ENCODE data around the gene HS1BP3. TPM values are rescaled to one million over a fixed set of nuclear protein-coding genes. Genes with fewer than 3 reads are reported as not detected.

HS1BP3 gene
- total and polyA plus RNA-seq, 2 donors (not counting 3 experiments of a cell fraction or from before 2014, with no cell fraction given), result 27.4 to 33.1 TPM

DNA sequence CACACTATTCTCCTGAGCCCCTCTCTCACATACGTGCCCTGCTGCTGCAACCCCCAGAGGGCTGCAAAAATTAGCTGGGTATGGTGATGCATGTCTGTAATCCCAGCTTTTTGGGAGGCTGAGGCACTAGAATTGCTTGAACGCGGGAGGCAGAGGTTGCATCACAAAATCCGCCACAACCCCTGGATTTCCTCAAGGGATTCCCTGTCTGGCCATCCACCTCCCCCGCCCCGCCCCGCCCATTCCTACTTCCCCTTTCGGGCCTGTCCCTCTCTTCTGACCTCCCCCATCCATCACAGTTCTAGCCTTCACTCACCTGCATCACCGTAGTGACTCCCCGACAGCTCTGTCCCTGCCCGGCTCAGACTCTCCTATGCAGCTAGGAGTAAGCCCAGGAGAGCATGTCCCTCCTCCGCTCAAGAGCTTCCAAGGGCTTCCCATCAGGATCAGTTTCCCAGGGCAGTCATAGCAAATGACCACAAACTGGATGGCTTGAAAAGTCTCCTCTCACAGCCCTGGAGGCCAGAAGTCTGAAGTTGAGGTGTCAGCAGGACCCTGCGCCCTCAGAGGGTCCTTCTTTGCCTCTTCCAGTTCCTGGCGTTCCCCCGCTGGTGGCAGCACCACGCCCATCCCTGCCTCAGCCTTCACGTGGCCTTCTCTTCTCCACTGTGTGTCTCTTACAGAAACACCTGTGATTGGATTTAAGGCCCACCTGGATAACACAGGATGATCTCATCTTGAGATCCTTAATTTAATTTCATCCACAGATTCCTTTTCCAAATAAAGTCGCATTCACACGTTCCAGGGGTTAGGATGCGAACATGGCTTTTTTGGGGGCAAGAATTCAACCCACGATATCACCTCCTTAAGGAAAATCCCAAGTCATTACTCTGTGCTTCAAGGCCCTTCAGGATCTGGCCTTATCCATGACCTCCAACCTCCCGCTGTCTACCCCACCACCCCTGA, 58.5 kb downstream of the HS1BP3 start:
- FAIRE-seq (no peak), DNase-seq (ENCODE audit: low read depth, low spot score) (no peak)
- Histone ChIP-seq H3K4me1 (ENCODE audit: control insufficient read depth, extremely low read depth, insufficient read depth, low read length) (peaks cover 38% of the 10 kb centered on the region), H3K9ac (replicated peaks; ENCODE audit: extremely low read depth, insufficient read depth, low read length) (no peak overlapping the region), H2AFZ (ENCODE audit: low read depth, low read length) (no peak overlapping the region), H3K9me3 (replicated peaks; ENCODE audit: control insufficient read depth, insufficient read depth, low read length) (no peaks in the 10 kb centered on the region), H3K79me2 (ENCODE audit: control insufficient read depth, insufficient read depth, low read length) (no peaks in the 10 kb centered on the region), H3K36me3 (ENCODE audit: control insufficient read depth in 2 of 2, extremely low read depth in 1 of 2, insufficient read depth in 2 of 2, low read length in 2 of 2) (no peaks in the 10 kb centered on the region), H3K27ac (ENCODE audit: insufficient read depth, low read depth, low read length) (peak overlapping the region; percentile 67), H3K9me1 (replicated peaks; ENCODE audit: control insufficient read depth, extremely low read depth, insufficient read depth, low read length) (no peaks in the 10 kb centered on the region), H3K27me3 (ENCODE audit: control insufficient read depth in 2 of 2, insufficient read depth in 2 of 2, low read length in 2 of 2) (no peaks in the 10 kb centered on the region), H3K4me2 (ENCODE audit: insufficient read depth, low read length) (no peak overlapping the region), H4K20me1 (replicated peaks; ENCODE audit: control insufficient read depth, extremely low read depth, insufficient read depth, low read length) (no peaks in the 10 kb centered on the region), H3K4me3 (replicated peaks in 1 of 3; ENCODE audit: insufficient read depth in 1 of 3, low read depth in 1 of 3, low read length in 3 of 3) (no peak overlapping the region)
- no TSS peak for BruUV-seq (replicated peaks)
- intact Hi-C loops (cut with micrococcal nuclease), result no loop called here
- TF ChIP-seq GATA2 (IDR thresholded peaks at IDR 0.05; ENCODE audit: insufficient read depth, insufficient read length, low read depth, low read length), result no peak
- TF ChIP-seq, protein P1, sequence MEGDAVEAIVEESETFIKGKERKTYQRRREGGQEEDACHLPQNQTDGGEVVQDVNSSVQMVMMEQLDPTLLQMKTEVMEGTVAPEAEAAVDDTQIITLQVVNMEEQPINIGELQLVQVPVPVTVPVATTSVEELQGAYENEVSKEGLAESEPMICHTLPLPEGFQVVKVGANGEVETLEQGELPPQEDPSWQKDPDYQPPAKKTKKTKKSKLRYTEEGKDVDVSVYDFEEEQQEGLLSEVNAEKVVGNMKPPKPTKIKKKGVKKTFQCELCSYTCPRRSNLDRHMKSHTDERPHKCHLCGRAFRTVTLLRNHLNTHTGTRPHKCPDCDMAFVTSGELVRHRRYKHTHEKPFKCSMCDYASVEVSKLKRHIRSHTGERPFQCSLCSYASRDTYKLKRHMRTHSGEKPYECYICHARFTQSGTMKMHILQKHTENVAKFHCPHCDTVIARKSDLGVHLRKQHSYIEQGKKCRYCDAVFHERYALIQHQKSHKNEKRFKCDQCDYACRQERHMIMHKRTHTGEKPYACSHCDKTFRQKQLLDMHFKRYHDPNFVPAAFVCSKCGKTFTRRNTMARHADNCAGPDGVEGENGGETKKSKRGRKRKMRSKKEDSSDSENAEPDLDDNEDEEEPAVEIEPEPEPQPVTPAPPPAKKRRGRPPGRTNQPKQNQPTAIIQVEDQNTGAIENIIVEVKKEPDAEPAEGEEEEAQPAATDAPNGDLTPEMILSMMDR (IDR thresholded peaks at IDR 0.05; ENCODE audit: extremely low read depth in 1 of 2, insufficient read depth in 1 of 2, low read depth in 1 of 2, low read length in 2 of 2), result no peak
- TF ChIP-seq POLR2AphosphoS5 (IDR thresholded peaks at IDR 0.05; ENCODE audit: insufficient read depth, low read depth, low read length), result no peak
- TF ChIP-seq EZH2 (IDR thresholded peaks at IDR 0.05; ENCODE audit: borderline replicate concordance, low read depth, low read length, severe bottlenecking), result no peak
- dilution Hi-C loops (cut with MboI; ENCODE audit: extremely low pct_ligation_motif_present, low sequenced_read_pairs), result no loop called here
- ChIA-PET POLR2A (no interaction called here), CTCF (no interaction called here)
